Posterior vena cava (tissue), 2 donors: ENCODE measurements around the gene TERF2IP. TPM values are rescaled to one million over a fixed set of nuclear protein-coding genes. Genes with fewer than 3 reads are reported as not detected.
A peak's percentile ranks its signal among the peaks of the same experiment; 100 is the strongest.

ENCODE experiments used
- DNase-seq: peaks from one replicate; pipeline ENCODE4 v3.0.0-alpha.2; 2020; ENCODE audit warnings: low spot score
- intact Hi-C, 2 donors: fragments of 100-400 bp; cut with DNase I; formaldehyde crosslinking; loops; one replicate each; pipeline versions ENCODE4 v1.14.1 to v1.14.2; 2022 to 2023
- total RNA-seq, 2 donors: library from RNA; stranded (reverse); fragmentation: NEBNext Ultra II Directional; extraction: Animal tissue kit (Norgen Biotek cat#: 25700); gene quantifications; one replicate each; pipeline ENCODE4 v1.2.1, GENCODE V29; 2021
- donor health status: DM: yes; HTN: yes; CAD: no.
- donor health status: DM: yes; HTN: yes; CAD: no.

Gene TERF2IP
- total RNA-seq, 2 donors from 2014 or later = 48.4 to 49.7 TPM

GRCh38 chr16:75629132-75629531 lies 18.4 kb upstream of the TERF2IP start:
- intact Hi-C loops = loop anchor here in 1 of 2 donors (10.0 kb wide), 1 partner anchor 64 kb away; the partner anchor contains the start of gene GABARAPL2
- DNase-seq = no peak

GRCh38 chr16:75630052-75630451 lies 17.5 kb upstream of the TERF2IP start:
- no peak for DNase-seq
- intact Hi-C loops = no loop called here

- intact Hi-C loops = no loop called here
- DNase-seq = no peak
Observed at GRCh38 chr16:75632857-75633256, 14.7 kb upstream of the TERF2IP start.

GRCh38 chr16:75635036-75635435 lies 12.5 kb upstream of the TERF2IP start:
- intact Hi-C loops = no loop called here
- no peak for DNase-seq

GRCh38 chr16:75640598-75640997 lies 7.0 kb upstream of the TERF2IP start:
- no peak for DNase-seq
- intact Hi-C loops = no loop called here

- intact Hi-C loops = no loop called here
- no peak for DNase-seq
Observed at GRCh38 chr16:75644240-75645012, 3.1 kb upstream of the TERF2IP start.

- intact Hi-C loops = no loop called here
Observed at GRCh38 chr16:75647112-75647491, 471 bp upstream of the TERF2IP start.

GRCh38 chr16:75648265-75649076 lies 898 bp downstream of the TERF2IP start:
- intact Hi-C loops = no loop called here
- peak; percentile 94 for DNase-seq

More at GRCh38 chr16:75647112-75647491, 471 bp upstream of the TERF2IP start:
- DNase-seq = no peak

GRCh38 chr16:75653922-75654321 lies 6.3 kb downstream of the TERF2IP start:
- intact Hi-C loops = loop anchor here in 1 of 2 donors (10.0 kb wide), 1 partner anchor 101 kb away; no protein-coding TSS in a partner anchor
- DNase-seq = no peak

- DNase-seq = no peak
- intact Hi-C loops = loop anchor here in 1 of 2 donors (10.0 kb wide), 1 partner anchor 97 kb away; no protein-coding TSS in a partner anchor
Observed at GRCh38 chr16:75658175-75658574, 10.6 kb downstream of the TERF2IP start.

- intact Hi-C loops = no loop called here
- no peak for DNase-seq
Observed at GRCh38 chr16:75660321-75660720, 12.7 kb downstream of the TERF2IP start.

GRCh38 chr16:75660726-75661302 lies 13.2 kb downstream of the TERF2IP start:
- DNase-seq = no peak
- intact Hi-C loops = no loop called here

- DNase-seq = no peak
- intact Hi-C loops = no loop called here
Observed at GRCh38 chr16:75667503-75667902, 19.9 kb downstream of the TERF2IP start.

- DNase-seq = no peak
- intact Hi-C loops = no loop called here
Observed at GRCh38 chr16:75676909-75677308, 29.3 kb downstream of the TERF2IP start, which contains the start of gene CPHXL2. TSS of gene CPHXL2 (minus strand) at chr16:75677009. CDS start at chr16:75676999, 10 bp downstream.

GRCh38 chr16:75679366-75679765 lies 31.8 kb downstream of the TERF2IP start:
- no peak for DNase-seq
- intact Hi-C loops = no loop called here

- intact Hi-C loops = no loop called here
Observed at GRCh38 chr16:75682308-75682707, 34.7 kb downstream of the TERF2IP start.

GRCh38 chr16:75687361-75687760 lies 39.8 kb downstream of the TERF2IP start:
- DNase-seq = no peak
- intact Hi-C loops = no loop called here

More at GRCh38 chr16:75682308-75682707, 34.7 kb downstream of the TERF2IP start:
- no peak for DNase-seq

- intact Hi-C loops = no loop called here
- DNase-seq = no peak
Observed at GRCh38 chr16:75695708-75696107, 48.1 kb downstream of the TERF2IP start.

GRCh38 chr16:75697571-75697970 lies 50.0 kb downstream of the TERF2IP start:
- DNase-seq = no peak
- intact Hi-C loops = no loop called here

GRCh38 chr16:75701361-75701760 lies 53.8 kb downstream of the TERF2IP start, which contains the start of gene DUXB:
TSS of gene DUXB (minus strand) at chr16:75701461. CDS start at chr16:75701418, 43 bp downstream.
- DNase-seq = no peak
- intact Hi-C loops = no loop called here
